GM18951 (cell line): ENCODE measurements around the gene ZNF33B.
"Not testable (repeated sequence)": the region's sequence is repeated elsewhere in the genome, so short reads cannot be mapped to it uniquely, and the experiment has no call there.

ENCODE experiments used
- POLR2A ChIP-seq: IDR thresholded peaks from 4 replicates; pipeline ENCODE4 v1.6.1; 2011; ENCODE audit warnings: mild to moderate bottlenecking; ENCODE audit not compliant: insufficient read length, insufficient read depth; ENCODE audit errors: extremely low read depth
- in situ Hi-C: fragments of 300-500 bp; cut with MboI; formaldehyde crosslinking; loops from one replicate; pipeline ENCODE4 v1.12.0; 2022; ENCODE audit warnings: low sequenced_read_pairs, mixed read lengths, inconsistent platforms; ENCODE audit not compliant: unreplicated experiment

Gene ZNF33B

DNA sequence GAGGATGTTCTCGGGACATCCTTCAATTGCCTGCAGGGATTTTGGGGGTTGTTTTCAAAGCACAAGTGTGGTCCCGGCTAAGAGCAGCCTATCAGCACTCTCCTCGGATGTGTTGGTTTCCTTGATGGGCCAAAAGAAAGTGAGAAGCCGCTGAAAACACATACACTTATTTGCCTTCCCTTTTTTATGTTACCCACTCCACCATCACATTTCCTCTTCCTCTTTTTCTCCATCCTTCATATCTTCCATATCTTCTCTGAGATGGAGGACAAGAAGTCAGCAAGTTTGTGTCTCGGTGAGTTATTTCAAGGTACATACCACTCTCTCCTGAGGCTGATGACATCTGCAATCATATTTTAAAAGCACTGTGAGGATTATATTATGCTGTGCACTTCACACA is 64.0 kb downstream of the ZNF33B start:
- no peak for TF ChIP-seq POLR2A
- in situ Hi-C loops, result no loop called here

DNA sequence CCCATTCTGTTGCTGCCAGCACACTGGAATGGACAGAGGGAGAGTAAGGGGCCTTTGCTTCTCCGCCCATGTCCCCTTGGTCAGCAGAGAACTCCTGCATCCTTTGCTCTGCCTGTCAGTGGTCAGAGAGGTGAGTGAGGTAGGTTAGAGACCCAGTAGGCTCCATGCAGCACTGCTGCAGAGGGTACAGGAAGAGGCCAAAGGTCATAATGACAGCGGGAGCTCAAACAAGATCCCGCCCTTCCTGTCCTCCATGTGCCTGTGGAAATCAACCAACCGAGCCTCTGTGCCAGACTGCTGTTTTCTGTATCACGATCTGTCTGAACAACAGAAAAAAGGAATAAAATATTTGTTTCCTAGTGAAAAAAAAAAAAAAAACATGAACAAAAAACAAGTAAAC is 81.4 kb downstream of the ZNF33B start:
- TF ChIP-seq POLR2A, result no peak
- in situ Hi-C loops, result no loop called here

DNA sequence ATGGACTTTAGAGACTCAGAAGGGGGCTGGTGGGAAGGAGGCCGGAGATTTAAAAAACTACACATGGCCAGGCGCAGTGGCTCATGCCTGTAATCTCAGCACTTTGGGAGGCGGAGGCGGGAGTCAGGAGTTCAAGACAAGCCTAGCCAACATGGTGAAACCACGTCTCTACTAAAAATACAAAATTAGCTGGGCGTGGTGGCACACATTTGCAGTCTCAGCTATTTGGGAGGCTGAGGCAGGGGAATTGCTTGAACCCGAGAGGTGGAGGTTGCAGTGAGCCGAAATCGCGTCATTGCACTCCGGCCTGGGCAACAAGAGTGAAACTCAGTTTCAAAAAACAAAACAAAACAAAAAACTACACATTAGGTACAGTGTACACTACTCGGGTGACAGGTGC is 84.8 kb downstream of the ZNF33B start:
- in situ Hi-C loops, result not testable (repeated sequence)

DNA sequence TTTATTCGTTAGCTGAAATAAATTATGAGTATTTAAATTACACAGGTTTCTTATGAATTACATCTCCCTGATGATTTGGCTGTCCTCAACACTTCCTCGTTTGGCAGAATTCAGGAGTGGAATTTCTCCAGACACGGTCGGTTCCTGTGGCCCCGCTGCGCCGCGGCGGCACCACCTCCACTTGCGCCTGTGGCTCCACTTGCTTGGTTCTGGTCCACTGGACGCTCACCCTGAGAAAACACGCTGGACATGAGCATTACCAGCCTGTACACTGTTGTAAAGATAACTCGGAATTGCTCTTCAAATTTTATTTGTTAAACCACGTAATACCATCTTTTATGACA is 85.3 kb downstream of the ZNF33B start:
- in situ Hi-C loops, result no loop called here

DNA sequence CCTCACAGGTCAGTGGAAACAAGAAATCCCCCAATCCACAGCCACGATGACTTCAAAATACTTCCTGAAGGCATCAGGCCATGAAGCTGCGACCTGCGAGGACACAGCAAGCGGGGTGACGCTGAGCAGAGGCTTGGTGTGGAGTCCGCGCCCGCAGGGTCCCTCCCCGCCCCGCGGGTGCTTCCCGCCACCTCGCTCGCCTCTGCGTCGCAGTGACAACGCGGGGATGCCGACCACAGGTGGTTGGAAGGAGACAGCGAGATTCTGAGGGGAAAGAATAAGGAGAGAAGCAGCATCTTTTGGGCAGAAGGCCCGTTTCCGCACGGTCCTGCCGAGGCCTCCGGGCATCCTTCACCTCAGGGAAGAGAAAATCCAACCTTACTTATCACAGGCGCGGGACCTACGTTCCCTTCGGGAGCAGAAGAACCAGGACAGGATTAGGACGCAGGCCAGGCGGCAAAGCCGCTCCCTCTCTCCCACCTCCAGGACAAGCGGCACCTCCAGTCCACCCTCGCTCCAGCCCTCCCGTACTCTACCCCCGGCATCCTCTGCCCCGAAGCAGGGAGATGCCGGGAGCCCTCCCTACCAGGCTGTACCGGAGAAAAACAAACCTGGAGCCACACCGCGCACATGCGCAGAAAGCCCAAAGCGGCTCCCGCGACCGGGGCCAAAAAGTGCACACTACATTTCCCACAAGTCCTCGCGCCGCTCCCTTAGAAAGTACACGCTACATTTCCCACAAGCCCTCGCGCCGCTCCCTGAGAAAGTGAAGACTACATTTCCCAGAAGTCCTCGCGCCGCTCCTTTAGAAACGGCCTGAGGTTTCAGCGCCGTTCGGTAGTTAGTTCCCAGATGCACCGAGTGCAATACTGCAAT is 85.9 kb downstream of the ZNF33B start:
- TF ChIP-seq POLR2A, result peak; percentile 53
- in situ Hi-C loops, result no loop called here

More for the DNA sequence above, 85.3 kb downstream of the ZNF33B start:
- no peak for TF ChIP-seq POLR2A

DNA sequence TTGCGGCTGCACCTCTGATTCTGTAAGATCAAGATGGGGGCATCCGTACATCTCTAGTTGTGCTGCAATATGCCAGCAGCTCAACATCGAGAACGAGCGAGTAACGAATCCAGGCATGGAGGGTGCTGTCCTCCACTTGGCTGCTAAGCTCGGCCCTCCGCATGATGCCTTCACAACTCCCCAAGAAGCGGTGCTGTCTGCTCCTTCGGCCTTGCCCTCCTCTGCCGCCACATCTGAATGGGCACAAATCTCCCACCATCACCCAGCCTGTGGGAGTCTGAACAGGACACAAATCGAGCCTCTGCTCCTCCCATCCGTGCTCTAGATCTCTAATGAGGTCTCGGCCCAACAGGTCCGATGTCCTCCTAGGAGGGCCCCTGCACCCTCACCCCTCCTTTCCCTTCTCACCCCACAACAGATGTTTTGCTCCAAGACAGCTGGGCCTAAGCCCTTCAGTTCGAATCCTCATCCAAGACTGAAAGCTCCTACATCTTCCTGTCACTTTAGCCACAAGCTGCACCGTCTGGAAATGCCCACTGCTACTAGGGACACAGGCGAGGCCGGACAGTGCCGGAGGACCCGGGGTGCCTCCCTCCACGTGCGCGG is 86.7 kb downstream of the ZNF33B start:
- in situ Hi-C loops, result no loop called here
- TF ChIP-seq POLR2A, result no peak

DNA sequence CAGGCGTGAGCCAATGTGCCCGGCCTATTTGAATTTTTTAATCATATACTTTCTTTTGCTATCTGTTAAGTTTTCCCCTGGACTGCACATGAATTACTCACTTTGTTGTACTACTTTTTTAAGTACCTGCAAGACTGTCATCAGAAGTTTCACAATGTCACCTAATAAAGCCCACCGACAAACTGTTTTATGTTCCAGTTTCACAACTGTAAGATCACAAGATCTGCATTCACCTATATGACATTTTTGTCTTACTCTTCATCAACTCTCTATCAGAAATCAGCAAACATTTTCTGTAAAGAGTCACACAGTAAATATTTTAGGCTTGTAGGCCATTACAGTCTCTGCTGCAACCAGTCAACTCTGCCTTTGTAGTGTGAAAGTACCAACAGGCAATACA is 88.5 kb downstream of the ZNF33B start:
- TF ChIP-seq POLR2A, result no peak
- in situ Hi-C loops, result no loop called here

DNA sequence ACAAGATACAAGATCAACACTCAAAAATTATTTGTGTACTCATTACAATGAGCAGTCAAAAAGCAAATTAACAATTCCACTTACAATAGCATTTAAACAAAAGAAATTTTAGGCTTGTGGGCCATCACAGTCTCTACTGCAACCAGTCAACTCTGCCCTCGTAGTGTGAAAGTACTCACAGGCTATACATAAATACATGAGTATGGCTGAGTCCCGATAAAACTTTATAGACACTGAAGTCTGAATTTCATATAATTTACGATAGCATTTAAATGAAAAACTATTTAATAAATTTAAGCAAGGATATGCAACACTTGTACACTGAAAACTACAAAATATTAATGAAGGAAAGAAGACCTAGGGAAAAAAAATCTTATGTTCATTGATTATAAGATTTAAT is 90.1 kb downstream of the ZNF33B start:
- TF ChIP-seq POLR2A, result no peak
- in situ Hi-C loops, result no loop called here

DNA sequence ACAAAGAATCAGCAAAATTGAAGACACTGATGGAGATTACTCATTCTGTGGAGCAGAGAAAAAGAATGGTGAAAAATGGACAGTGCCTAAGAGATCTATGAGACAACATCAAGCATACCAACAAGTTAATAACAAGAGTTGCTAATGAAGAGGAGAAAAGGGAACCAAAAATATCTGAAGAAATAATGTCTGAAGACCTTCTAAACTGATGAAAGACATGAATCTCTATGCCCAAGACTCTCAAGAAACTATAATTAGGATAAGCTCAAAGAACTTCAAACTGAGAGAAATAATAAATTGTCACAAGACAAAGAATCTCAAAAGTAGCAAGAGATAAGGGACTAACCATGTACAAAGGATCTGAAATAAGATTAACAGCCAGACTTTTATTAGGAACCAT is 93.4 kb downstream of the ZNF33B start:
- no peak for TF ChIP-seq POLR2A
- in situ Hi-C loops, result no loop called here

DNA sequence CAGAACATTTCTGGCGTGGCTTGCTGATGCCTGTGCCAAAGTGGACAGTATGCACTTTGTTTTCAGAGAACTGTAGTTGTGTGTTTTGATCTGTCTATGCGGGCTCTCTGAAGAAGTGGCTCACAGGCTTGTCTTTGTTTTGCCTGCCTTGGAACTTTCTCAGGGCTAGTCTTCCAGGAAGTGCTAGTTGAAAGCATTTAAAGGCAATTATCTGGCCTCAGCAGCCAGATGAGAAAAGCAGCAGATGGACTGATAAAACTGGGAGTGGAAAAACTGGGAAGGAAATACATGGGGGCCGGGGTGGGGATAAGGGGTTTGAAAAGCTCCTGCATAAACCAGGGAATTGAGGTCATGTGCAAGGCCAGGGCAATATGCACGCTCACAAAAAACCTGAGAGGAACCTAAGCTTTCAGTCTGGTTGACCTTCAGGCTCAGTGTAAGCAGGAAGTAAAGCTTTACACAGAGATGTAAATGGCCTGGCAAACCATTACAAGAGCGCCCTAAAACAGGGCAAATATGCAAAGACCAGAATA is 94.5 kb downstream of the ZNF33B start:
- no peak for TF ChIP-seq POLR2A
- in situ Hi-C loops, result no loop called here
